Smooth muscle cell of the brain vasculature (primary cell): ENCODE results near the gene AK8.
"Not testable (repeated sequence)": the region's sequence is repeated elsewhere in the genome, so short reads cannot be mapped to it uniquely, and the experiment has no call there.

Experiments used
- DNase-seq: peaks from one replicate; pipeline ENCODE4 v3.0.0-alpha.2; 2012; ENCODE audit warnings: low read depth, low spot score

AK8 gene

GRCh38 chr9:132744881-132745755 is 133.0 kb downstream of the AK8 start:
- no peak for DNase-seq

- DNase-seq = no peak
Measured at GRCh38 chr9:132743931-132744479, 134.1 kb downstream of the AK8 start.

GRCh38 chr9:132742821-132743311 is 135.2 kb downstream of the AK8 start:
- no peak for DNase-seq

GRCh38 chr9:132740526-132741309 is 137.4 kb downstream of the AK8 start:
- no peak for DNase-seq

GRCh38 chr9:132739710-132740310 is 138.3 kb downstream of the AK8 start:
- no peak for DNase-seq

GRCh38 chr9:132733260-132733815 is 144.7 kb downstream of the AK8 start:
- no peak for DNase-seq

- no peak for DNase-seq
Measured at GRCh38 chr9:132732326-132733259, 145.5 kb downstream of the AK8 start.

GRCh38 chr9:132731230-132731629 is 146.9 kb downstream of the AK8 start:
- no peak for DNase-seq

GRCh38 chr9:132730054-132731033 is 147.7 kb downstream of the AK8 start:
- no peak for DNase-seq

- no peak for DNase-seq
Measured at GRCh38 chr9:132729235-132729890, 148.7 kb downstream of the AK8 start.

- DNase-seq = no peak
Measured at GRCh38 chr9:132728497-132728896, 149.6 kb downstream of the AK8 start.

- no peak for DNase-seq
Measured at GRCh38 chr9:132728071-132728470, 150.0 kb downstream of the AK8 start.

GRCh38 chr9:132726576-132727130 is 151.4 kb downstream of the AK8 start:
- no peak for DNase-seq

- DNase-seq = no peak
Measured at GRCh38 chr9:132725306-132725705, 152.8 kb downstream of the AK8 start.

GRCh38 chr9:132723809-132724208 is 154.3 kb downstream of the AK8 start:
- DNase-seq = no peak

GRCh38 chr9:132722564-132723065 is 155.5 kb downstream of the AK8 start:
- no peak for DNase-seq

GRCh38 chr9:132721661-132722060 is 156.4 kb downstream of the AK8 start:
- no peak for DNase-seq

- not testable (repeated sequence) for DNase-seq
Measured at GRCh38 chr9:132718381-132718928, 159.6 kb downstream of the AK8 start.
